Type B pancreatic cell (in vitro differentiated cells): ENCODE measurements around the gene PCDHA5. TPM values are rescaled to one million over a fixed set of nuclear protein-coding genes. Genes with fewer than 3 reads are reported as not detected.
"Not testable (repeated sequence)": the region's sequence is repeated elsewhere in the genome, so short reads cannot be mapped to it uniquely, and the experiment has no call there.

Source experiments
- DNase-seq: peaks from one replicate; pipeline ENCODE4 v3.0.0; 2021; ENCODE audit warnings: mixed read lengths; ENCODE audit not compliant: unreplicated experiment; ENCODE audit errors: extremely low spot score
- H3K27ac Mint-ChIP-seq: 2 replicates; pipeline ENCODE4 v1.8.0; 2021; ENCODE audit warnings: mild to moderate bottlenecking, mixed read lengths
- H3K27me3 Mint-ChIP-seq: 2 replicates; pipeline ENCODE4 v1.8.0; 2021; ENCODE audit warnings: mixed read lengths
- H3K36me3 Mint-ChIP-seq: 2 replicates; pipeline ENCODE4 v1.8.0; 2021; ENCODE audit warnings: mixed read lengths
- H3K4me1 Mint-ChIP-seq: one replicate; pipeline ENCODE4 v1.8.0; 2021; ENCODE audit warnings: mixed read lengths; ENCODE audit not compliant: unreplicated experiment
- H3K4me3 Mint-ChIP-seq: 2 replicates; pipeline ENCODE4 v1.8.0; 2021; ENCODE audit warnings: mild to moderate bottlenecking, mixed read lengths
- H3K9me3 Mint-ChIP-seq: 2 replicates; pipeline ENCODE4 v1.8.0; 2021; ENCODE audit warnings: mixed read lengths
- long read RNA-seq: library from polyadenylated mRNA; unstranded; transcript quantifications from one replicate; pipeline ENCODE4 v2.0.0, GENCODE V29; 2020
- total RNA-seq: library from RNA; stranded (reverse); gene quantifications from 2 replicates; pipeline ENCODE4 v1.2.1, GENCODE V29; 2021; ENCODE audit warnings: low replicate concordance
- TF ChIP-seq, protein P1 (sequence below): fragments of 200-600 bp; sonication (generic); conservative IDR thresholded peaks from 2 replicates; pipeline ENCODE4 v1.5.0; 2021; ENCODE audit warnings: antibody characterized with exemption, mild to moderate bottlenecking

Gene PCDHA5
- 0.97 and 2.1 TPM in 2 replicates for total RNA-seq
- long read RNA-seq: 0 reads

DNA sequence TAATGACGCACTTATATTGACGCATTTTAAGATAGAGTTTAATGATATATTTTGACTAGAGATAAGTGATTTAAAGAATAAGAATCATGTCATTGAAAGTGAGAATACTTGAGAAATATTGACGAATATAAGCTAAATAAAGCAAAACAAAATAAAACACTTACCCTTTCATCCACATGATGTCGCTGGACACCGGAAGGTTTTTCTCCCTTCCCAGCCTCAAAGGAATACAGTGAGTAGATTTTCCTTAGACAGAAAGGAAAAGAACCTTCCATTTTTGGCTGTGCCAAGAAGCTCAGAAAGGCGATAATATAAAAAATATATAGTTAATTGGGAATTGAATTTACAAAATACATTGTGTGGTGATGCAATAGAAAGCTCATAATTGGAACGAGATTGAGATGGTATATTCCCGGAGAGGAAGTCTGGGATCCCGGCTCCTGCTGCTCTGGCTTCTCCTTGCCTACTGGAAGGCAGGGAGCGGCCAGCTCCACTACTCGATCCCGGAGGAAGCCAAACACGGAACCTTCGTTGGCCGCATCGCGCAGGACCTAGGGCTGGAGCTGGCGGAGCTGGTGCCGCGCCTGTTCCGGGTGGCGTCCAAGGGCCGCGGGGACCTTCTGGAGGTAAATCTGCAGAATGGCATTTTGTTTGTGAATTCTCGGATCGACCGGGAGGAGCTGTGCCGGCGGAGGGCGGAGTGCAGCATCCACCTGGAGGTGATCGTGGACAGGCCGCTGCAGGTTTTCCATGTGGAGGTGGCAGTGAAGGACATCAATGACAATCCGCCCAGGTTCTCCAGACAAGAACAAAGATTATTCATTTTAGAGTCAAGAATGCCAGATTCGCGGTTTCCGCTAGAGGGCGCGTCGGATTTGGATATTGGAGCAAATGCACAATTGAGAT, at the start of gene PCDHA5:
Gene PCDHA5 (plus strand): TSS at position 239 of the 906 bp plus-strand sequence.
- no peak within 1 kb of the TSS for H3K27ac Mint-ChIP-seq
- H3K27me3 Mint-ChIP-seq: no peaks in the 10 kb centered on the region
- no peak for DNase-seq
- H3K36me3 Mint-ChIP-seq: peaks cover 16% of the 10 kb centered on the region
- no peak within 1 kb of the TSS for H3K4me3 Mint-ChIP-seq
- peaks cover 4% of the 10 kb centered on the region for H3K9me3 Mint-ChIP-seq
- TF ChIP-seq, protein P1, sequence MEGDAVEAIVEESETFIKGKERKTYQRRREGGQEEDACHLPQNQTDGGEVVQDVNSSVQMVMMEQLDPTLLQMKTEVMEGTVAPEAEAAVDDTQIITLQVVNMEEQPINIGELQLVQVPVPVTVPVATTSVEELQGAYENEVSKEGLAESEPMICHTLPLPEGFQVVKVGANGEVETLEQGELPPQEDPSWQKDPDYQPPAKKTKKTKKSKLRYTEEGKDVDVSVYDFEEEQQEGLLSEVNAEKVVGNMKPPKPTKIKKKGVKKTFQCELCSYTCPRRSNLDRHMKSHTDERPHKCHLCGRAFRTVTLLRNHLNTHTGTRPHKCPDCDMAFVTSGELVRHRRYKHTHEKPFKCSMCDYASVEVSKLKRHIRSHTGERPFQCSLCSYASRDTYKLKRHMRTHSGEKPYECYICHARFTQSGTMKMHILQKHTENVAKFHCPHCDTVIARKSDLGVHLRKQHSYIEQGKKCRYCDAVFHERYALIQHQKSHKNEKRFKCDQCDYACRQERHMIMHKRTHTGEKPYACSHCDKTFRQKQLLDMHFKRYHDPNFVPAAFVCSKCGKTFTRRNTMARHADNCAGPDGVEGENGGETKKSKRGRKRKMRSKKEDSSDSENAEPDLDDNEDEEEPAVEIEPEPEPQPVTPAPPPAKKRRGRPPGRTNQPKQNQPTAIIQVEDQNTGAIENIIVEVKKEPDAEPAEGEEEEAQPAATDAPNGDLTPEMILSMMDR: no peak
- H3K4me1 Mint-ChIP-seq: no peaks in the 10 kb centered on the region

DNA sequence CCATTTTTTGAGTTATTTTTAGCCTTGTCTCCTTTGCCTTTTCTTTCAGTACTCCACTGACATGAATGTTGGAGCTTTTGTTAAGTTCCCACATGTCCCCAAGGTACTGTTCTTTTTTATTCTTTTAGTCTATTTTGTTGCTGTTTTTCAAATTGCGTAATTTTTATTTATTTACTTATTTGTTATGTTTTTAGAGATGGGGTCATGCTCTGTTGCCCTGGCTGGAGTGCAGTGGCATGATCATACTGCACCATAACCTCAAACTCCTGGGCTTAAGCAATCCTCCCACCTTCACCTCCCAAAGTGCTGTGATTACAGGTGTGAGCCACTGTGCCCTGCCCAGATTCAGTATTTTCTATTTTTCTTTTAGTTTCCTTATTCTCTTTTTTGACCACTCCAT, 40.9 kb upstream of the PCDHA5 start:
- Mint-ChIP-seq H3K27me3 (no peaks in the 10 kb centered on the region), H3K36me3 (no peaks in the 10 kb centered on the region), H3K4me3 (no peak overlapping the region), H3K9me3 (peaks cover 5% of the 10 kb centered on the region), H3K27ac (no peak overlapping the region), H3K4me1 (no peaks in the 10 kb centered on the region)
- no peak for DNase-seq
- TF ChIP-seq, protein P1: no peak

DNA sequence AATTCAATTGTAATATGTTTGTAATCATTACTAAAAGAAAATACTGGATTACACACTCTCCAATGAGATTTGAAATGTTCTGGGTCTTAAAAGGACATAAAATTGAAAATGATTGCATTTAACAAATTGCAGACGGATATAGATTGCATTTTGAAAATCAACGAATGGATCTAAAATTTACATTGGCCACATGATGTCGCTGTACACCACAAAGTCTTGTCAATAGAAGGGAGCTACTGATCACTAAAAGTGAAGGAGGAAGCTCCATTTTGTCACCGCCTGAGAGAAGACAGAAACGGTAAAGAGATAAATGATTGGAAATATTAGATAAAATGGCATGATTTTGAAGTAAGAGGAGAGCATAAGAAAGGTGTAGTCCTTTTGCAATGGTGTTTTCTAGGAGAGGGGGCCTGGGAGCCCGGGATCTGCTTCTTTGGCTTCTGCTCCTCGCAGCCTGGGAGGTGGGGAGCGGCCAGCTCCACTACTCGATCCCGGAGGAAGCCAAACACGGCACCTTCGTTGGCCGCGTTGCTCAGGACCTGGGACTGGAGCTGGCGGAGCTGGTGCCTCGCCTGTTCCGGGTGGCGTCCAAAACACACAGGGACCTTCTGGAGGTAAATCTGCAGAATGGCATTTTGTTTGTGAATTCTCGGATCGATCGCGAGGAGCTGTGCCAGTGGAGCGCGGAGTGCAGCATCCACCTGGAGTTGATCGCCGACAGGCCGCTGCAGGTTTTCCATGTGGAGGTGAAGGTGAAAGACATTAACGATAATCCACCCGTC, 35.3 kb upstream of the PCDHA5 start, which contains the start of gene PCDHA1:
Gene PCDHA1 (plus strand): TSS at position 236 of the 782 bp plus-strand sequence.
- H3K4me1 Mint-ChIP-seq: no peaks in the 10 kb centered on the region
- H3K27me3 Mint-ChIP-seq: no peaks in the 10 kb centered on the region
- H3K9me3 Mint-ChIP-seq: peaks cover 13% of the 10 kb centered on the region
- TF ChIP-seq, protein P1: no peak
- peak within 1 kb of the TSS; percentile 67 for H3K4me3 Mint-ChIP-seq
- DNase-seq: no peak
- no peak within 1 kb of the TSS for H3K27ac Mint-ChIP-seq
- H3K36me3 Mint-ChIP-seq: no peaks in the 10 kb centered on the region

DNA sequence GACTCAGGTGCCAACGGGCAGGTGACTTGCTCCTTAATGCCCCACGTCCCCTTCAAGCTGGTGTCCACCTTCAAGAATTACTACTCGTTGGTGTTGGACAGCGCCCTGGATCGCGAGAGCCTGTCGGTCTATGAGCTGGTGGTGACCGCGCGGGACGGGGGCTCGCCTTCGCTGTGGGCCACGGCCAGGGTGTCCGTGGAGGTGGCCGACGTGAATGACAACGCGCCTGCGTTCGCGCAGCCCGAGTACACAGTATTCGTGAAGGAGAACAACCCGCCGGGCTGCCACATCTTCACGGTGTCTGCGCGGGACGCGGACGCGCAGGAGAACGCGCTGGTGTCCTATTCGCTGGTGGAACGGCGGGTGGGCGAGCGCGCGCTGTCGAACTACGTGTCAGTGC, 34.0 kb upstream of the PCDHA5 start:
- not testable (repeated sequence) for H3K4me1 Mint-ChIP-seq, H3K36me3 Mint-ChIP-seq, DNase-seq, H3K4me3 Mint-ChIP-seq, H3K27ac Mint-ChIP-seq, H3K27me3 Mint-ChIP-seq
- peaks cover 13% of the 10 kb centered on the region for H3K9me3 Mint-ChIP-seq

DNA sequence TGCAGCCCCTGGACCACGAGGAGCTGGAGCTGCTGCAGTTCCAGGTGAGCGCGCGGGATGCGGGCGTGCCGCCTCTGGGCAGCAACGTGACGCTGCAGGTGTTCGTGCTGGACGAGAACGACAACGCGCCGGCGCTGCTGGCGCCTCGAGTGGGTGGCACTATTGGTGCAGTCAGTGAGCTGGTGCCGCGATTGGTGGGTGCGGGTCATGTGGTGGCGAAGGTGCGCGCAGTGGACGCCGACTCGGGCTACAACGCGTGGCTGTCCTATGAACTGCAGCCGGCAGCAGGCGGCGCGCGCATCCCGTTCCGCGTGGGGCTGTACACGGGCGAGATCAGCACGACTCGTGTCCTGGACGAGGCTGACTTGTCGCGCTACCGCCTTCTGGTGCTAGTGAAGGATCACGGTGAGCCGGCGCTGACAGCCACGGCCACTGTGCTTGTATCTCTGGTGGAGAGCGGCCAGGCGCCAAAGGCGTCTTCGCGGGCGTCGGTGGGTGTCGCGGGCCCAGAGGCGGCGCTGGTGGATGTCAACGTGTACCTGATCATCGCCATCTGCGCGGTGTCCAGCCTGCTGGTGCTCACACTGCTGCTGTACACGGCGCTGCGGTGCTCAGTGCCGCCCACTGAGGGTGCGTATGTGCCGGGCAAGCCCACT, 33.4 kb upstream of the PCDHA5 start:
- H3K4me1 Mint-ChIP-seq, DNase-seq, H3K36me3 Mint-ChIP-seq: not testable (repeated sequence)

DNA sequence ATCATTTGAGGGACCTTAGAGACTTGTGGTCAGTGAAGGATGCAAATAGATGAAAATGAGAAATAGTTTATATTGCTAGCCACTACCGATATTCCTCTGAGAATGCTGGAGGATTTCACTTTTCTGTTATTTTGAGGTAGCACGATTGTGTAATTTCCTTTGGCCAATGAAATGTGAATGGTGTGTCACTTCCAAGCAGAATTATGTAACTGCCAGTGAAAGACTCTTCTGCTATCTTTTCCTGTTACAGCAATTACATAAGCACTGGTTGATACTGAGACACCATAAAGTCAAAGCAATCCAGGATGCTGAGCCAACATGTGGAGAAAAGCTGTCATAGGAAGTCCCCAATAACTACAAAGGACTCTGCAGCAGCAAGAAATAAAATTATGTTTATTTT, 30.3 kb upstream of the PCDHA5 start:
- Mint-ChIP-seq H3K27me3 (no peaks in the 10 kb centered on the region), H3K36me3 (peaks cover 5% of the 10 kb centered on the region), H3K27ac (no peak overlapping the region), H3K4me3 (no peak overlapping the region), H3K4me1 (no peaks in the 10 kb centered on the region), H3K9me3 (peaks cover 5% of the 10 kb centered on the region)
- DNase-seq: no peak
- TF ChIP-seq, protein P1: no peak

More for the DNA sequence above, 33.4 kb upstream of the PCDHA5 start:
- not testable (repeated sequence) for H3K27ac Mint-ChIP-seq, H3K4me3 Mint-ChIP-seq, H3K27me3 Mint-ChIP-seq, H3K9me3 Mint-ChIP-seq
